Measurements from ENCODE around the gene CLDN7. TPM values are rescaled to one million over a fixed set of nuclear protein-coding genes. Genes with fewer than 3 reads are reported as not detected.

CLDN7 gene

Small RNAs within 50 kb of the gene (small RNA-seq; reads per million reads assigned to genes)
- gene MIR324 (ENCODE audit: insufficient read depth) (89.9 reads per million, percentile 96 among the genes with 10 or more reads in this experiment), gene RF00019 (ENCODE audit: insufficient read depth) (not detected)
